Bronchial epithelial cell (primary cell): Measurements from ENCODE around the gene PTK6. TPM values are rescaled to one million over a fixed set of nuclear protein-coding genes. Genes with fewer than 3 reads are reported as not detected.

Source experiments
- DNase-seq: peaks from one replicate; pipeline ENCODE4 v3.0.0-alpha.2; 2010; ENCODE audit warnings: low read depth
- FAIRE-seq: peaks from 2 replicates; lab custom pipeline; 2011; peaks lifted over from hg19 to GRCh38; lab: Jason Lieb, UNC
- H3K27me3 ChIP-seq: 2 replicates; pipeline ENCODE4 v1.5.1; 2011; ENCODE audit warnings: low read length; ENCODE audit not compliant: control insufficient read depth, insufficient read depth
- H3K36me3 ChIP-seq: 2 replicates; pipeline ENCODE4 v1.5.1; 2011; ENCODE audit warnings: low read length; ENCODE audit not compliant: control insufficient read depth, insufficient read depth
- H3K4me3 ChIP-seq: 2 replicates; pipeline ENCODE4 v1.5.1; 2011; ENCODE audit warnings: mild to moderate bottlenecking, low read depth, low read length, control low read depth
- CTCF ChIP-seq: IDR thresholded peaks from 2 replicates; pipeline ENCODE4 v1.5.1; 2011; ENCODE audit warnings: mild to moderate bottlenecking, moderate library complexity, low read length, control low read depth, inconsistent platforms; ENCODE audit not compliant: insufficient read depth, severe bottlenecking
- total RNA-seq: library from RNA; depleted of rRNA; stranded (reverse); fragments of >200 nt; gene quantifications from 2 replicates; pipeline ENCODE4 v1.2.1, GENCODE V29; 2014

Gene PTK6
- total RNA-seq, 1 donor from 2014 or later, result 59.5 TPM

GRCh38 chr20:63549019-63549418 is 11.8 kb upstream of the PTK6 start:
- DNase-seq (no peak), FAIRE-seq (no peak)
- no peaks in the 10 kb centered on the region for H3K36me3 ChIP-seq
- TF ChIP-seq CTCF, result no peak
- no peaks in the 10 kb centered on the region for H3K27me3 ChIP-seq
- H3K4me3 ChIP-seq, result no peak overlapping the region

- Histone ChIP-seq H3K27me3 (no peaks in the 10 kb centered on the region), H3K36me3 (no peaks in the 10 kb centered on the region), H3K4me3 (no peak overlapping the region)
- TF ChIP-seq CTCF, result no peak
- FAIRE-seq (no peak), DNase-seq (no peak)
Measured at GRCh38 chr20:63548542-63548941, 11.4 kb upstream of the PTK6 start.

- Histone ChIP-seq H3K4me3 (no peak within 1 kb of the TSS), H3K27me3 (no peaks in the 10 kb centered on the region), H3K36me3 (no peaks in the 10 kb centered on the region)
- no peak for DNase-seq
- TF ChIP-seq CTCF, result no peak
- FAIRE-seq, result no peak
Measured at GRCh38 chr20:63547725-63548480, 10.7 kb upstream of the PTK6 start, which contains the start of gene SRMS. SRMS (minus strand) TSS chr20:63547749; CDS start chr20:63547463, 286 bp downstream.

DNA sequence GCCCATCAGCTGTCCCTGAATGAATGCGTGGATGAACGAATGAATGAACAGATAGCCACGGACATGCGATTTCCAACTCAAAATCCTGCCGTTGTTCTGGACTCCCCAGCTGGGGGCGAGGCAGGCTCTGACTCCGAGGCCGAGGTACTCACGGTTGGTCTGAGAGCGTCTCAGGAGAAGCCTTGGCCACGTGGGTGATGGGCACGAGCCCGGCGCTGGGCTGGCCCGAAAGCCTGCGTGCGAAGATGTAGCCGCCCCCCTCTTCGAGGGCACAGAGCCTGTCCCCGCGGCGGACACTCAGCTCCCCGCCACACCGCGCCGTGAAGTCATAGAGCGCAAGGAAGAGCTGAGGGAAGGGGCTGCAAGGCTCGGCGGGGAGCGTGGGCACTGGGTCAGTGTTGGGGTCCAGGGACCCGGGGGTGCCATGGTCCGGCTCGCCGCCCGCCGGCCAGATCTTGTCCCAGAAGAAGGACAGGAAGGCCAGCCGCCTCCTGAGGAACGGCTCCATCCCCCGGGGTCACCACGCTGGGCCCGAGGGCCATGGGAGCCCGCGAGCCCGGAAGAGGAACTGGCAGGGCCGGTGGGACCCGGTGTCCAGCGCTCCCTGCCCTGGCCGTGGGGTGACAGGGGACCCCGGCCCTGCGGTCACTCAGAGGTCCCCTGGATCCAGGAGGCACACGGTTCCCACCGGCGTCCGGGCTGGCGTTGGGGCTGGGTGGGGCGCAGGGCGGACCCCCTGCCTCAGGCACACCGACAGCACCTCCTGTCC is 10.0 kb upstream of the PTK6 start:
- no peaks in the 10 kb centered on the region for H3K36me3 ChIP-seq
- FAIRE-seq (no peak), DNase-seq (no peak)
- no peaks in the 10 kb centered on the region for H3K27me3 ChIP-seq
- TF ChIP-seq CTCF, result no peak
- H3K4me3 ChIP-seq, result no peak overlapping the region

GRCh38 chr20:63546256-63546955 is 9.2 kb upstream of the PTK6 start:
- no peak for DNase-seq
- no peak for TF ChIP-seq CTCF
- H3K27me3 ChIP-seq, result no peaks in the 10 kb centered on the region
- H3K36me3 ChIP-seq, result no peaks in the 10 kb centered on the region
- H3K4me3 ChIP-seq, result no peak overlapping the region
- FAIRE-seq, result no peak
